ENCODE measurements around the gene TRABD2B.

The TRABD2B gene

DNA sequence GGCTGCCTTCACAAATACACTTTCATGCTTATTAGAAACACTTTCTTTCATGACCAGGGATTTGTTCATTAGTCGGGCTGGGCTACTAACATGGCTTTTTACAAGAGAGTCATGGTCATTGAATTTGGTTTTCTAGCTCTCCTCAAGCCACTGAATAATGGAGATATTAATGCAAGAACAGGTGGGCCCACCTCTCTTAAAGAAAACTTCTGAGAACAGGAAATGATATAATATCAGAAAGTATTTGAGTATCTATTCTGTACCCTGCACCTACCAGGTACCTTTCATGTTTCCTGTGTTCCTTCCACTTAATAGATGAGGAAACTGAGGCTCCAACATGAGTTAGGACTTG, 90.0 kb downstream of the TRABD2B start:
- no peak for DNase-seq (ENCODE audit: low read depth)

DNA sequence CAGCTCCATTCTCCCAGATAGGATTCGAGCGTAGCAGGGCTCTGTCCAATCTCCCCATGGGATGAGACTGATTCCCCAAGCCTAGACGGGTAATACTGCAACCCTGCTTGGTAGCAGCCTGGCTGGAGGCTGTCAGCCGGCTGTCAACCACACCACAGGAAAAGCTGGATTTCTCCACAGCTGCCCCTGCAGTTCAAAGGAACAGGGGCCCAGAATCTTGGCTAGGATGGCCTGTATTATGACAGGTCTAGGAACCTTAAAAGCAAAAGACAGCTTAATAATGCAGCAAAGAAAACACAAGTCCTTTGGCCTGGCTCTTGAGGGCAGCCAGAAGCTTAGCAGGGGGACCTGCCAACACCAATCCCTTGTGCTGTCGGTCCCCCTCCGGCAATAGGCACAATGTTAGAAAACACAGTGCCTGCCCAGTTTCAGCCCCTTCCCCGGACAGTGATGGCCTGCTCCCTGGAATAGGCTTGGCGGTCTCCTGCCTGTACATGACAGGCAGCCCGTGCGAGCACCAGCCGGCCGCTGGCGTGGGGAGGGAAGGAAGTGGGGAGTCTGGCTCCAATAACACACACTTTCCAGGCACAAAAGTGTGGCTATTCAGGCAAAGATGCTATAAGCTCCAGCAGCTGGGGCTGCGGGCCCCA, 90.5 kb downstream of the TRABD2B start:
- no peak for DNase-seq (ENCODE audit: low read depth)

DNA sequence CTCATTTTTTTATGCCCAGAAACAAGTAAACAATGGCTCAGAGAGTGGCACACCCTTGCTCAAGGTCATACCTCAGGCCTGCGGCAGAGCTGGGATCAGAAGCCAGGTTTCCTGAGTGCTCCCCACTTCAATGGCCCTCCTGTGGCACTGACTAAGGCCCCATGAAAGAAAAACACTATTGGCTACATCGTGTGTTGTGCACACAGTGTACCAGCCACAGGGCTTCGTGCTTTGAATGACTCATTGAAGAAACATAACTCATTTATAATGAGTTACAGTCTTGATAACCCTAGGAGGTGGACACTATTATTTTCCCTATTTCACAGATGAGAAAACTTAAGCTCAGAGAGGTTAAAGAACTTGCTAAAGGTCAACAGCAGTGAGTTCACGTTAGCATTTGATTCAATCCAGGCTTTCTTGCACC, 91.2 kb downstream of the TRABD2B start:
- DNase-seq (ENCODE audit: low read depth), result no peak

DNA sequence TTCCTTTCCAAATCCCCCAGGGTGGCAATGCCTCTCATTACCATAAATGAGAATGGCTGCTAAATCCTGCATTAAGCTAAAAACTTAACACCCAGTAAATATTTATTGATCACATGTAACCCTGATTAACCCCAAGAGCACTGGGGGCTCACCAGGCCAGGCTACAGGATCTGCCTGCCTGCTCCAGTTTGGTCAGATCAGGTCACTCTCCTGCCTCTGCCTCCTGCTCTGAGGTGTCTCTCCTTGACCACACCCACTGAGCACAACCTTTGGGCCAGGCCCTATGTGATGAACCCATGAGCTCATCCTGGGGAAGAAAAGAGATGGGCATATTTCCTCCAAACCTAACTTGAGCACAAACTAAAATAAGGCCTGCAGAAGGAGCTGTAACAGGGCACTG, 93.5 kb downstream of the TRABD2B start:
- DNase-seq (ENCODE audit: low read depth), result no peak

DNA sequence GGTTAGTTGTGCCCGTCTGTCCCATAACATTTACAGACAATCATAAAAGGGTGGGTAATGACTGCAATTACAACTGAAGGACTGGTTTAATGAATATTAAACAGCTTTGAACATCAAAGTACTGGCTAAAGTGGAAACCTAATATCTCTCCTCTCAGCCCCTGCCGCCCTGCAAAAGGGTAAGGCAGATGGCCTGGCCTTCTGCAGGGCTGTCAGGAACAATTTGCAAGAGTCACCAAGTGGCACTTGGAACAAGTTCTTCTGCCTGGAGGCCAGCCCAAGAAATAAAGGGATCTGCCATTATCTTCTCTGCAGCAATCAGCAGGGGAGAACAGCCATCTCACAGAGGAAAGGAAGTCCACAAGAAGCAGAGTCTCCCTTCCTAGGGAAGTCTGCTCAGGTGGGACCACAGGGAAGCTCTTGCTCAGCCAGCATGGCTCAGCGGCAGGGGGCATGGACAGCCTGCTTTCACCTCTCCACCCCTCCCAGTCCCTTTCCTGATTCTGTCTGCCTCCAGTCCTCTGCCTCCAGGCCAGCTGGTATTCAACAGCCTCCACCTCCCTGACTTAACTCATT, 96.1 kb downstream of the TRABD2B start:
- no peak for DNase-seq (ENCODE audit: low read depth)

DNA sequence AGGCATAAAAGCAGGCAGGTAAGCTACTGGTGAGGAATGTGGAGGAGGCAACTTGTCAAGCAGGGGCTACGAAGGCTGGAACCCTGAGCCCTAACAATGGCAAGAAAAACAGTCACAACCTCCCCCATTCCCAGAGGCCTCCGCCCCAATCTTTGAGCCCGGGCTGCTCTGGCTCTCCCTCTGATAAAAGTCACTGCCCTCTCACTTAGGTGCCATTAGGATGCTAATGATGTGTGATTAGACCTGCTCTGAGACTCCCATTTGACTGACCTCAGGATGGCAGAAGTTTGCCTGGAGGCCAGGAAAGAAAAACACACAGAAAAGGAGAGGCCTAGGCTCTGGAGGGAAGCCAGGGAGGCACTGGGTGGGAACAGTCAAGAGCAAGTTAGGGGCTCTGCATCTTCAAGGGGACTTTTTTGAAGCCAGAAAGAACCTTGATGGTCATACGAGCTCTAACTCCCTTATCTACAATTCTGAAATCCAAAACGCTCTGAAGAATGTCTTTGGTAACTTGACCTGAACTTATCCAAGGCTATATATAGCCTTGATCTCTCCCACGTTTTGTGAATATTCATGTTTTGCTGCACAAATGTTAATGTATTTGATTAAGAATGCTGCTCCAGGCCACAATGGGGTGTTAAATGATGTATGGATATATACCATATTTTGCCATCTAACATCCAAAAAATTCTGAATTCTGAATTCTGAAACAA, 98.9 kb downstream of the TRABD2B start:
- DNase-seq (ENCODE audit: low read depth), result no peak

DNA sequence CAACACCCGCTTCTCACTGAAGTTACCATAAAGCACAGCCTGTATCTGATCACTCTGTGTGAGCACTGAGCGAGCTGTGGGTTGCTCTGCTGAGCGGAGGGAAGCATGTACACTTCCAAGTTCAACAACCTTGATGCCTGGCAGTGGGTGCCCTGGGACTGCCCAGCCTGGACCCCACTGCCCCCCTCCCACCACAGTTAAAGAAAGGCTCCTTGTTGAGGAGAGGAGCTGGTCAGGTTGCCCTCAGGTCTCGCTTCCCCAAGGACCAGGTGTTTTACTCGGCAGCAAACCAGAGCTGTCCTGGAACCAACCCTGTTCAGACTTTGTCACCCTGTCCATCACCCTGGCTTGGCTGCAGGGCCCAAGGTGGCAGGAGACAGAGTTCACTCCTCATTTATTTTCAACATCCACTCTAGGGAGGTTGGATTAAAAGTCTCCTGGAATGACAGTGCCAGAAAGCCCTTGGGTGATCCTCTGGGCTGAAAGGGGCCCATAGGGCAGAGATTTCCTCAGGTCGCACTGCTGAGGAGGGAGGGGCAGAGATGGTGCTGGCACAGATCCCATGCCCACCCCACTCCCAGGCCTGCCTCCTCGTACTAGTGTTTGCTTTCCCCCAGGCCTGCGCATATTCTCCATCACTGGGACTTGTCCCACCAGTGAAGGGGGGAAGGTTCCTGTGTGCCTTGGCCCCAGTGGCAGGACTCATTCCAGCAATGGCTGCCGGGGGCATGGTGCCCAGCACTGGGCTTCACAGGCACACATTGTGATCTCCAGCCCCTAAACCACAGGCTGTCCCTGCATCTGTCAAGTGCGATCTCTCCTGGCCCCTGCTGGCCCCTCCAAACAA, 101.7 kb downstream of the TRABD2B start:
- no peak for DNase-seq (ENCODE audit: low read depth)

DNA sequence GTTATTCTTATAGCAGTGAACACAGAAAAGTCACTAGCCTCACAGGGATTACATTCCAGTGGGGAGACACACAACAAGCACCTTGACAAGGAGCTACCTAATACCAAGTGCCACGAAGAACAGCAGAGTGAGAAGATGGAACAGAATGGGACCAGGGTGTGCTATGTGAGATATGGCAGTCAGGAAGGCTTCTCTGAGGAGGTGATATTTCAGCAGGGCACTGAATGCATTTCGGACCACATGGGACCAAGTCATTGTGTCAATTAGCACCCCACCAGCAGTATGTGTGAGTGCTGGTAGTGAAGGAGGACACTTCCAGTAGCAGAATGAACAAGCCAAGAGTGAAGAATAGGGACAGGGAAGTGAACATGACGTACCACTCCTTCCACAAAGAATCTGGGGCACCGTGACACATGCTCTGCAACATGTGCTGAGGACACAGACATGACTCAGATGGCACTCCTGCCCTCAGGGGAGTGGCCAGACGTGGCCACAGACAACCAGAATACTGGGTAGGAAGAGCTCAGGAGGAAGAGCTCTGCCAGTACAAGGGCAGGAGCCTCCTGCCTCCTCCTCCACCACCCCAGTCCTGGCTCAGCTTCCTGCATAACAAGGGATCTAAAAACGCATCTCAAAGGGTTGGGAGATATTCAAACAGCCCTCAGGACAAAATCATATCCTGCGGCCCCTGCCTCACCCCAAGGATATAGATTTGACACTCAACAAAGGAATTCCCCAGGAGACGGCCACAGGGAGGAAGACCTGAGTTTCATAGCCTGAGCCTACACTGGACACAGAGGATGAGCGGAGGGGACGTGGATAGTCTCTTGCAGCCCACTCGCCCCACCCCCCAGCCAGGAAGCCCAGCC, 102.5 kb downstream of the TRABD2B start:
- DNase-seq (ENCODE audit: low read depth), result no peak

DNA sequence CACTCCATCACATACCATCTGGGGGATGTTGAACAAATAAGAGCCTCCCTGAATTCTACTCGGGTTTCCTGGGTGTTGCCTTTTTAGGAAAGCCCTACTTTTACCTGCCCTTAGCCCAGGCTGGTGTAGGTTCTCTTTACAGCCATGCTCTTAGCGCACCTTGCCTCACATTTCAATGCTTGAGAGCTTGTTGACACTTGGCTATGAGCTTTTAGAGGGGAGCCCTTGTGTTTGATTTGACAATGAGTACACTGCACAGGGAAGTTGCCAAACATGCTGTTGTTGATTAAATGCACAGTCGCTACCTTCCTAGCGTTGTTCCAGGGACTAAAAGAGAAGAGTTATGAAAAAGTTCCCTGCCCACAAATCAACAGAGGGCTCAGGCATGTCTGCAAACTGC, 103.8 kb downstream of the TRABD2B start:
- DNase-seq (ENCODE audit: low read depth), result no peak

DNA sequence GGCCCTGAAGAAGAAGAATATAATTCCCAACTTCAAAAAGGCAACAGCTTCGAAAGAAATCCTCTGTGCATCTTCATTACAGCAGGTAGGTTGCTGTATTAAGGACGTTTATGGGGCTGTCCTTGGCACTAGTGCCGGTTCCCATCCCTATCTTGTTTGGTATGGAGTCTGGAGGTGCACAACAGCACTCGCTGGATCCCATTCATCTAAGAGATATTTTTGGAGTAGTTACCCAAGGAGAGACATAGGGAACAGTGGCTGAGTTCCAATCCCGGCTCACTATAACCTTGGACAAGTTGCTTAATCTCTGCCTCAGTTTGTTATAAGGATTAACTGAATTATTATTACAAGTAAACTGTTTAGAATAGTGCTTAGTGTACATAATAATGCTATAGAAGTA, 106.4 kb downstream of the TRABD2B start:
- DNase-seq (ENCODE audit: low read depth), result no peak

DNA sequence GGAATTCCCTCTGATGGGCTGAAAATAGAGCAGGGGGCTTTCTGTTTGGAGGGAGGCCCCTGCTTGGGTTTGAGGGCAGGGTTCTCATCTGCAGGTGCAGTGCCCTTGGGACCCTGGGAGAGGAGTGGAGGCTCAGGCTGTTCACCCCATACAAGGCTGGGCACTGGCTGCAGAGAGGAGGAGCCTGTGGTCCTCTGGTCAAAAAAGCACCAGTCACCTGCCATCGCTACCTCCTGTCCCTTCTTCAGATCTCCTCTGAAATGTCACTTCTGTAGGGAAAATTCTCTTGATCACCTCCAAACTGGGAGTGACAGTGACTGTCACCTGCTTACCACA, 108.9 kb downstream of the TRABD2B start:
- DNase-seq (ENCODE audit: low read depth), result no peak

DNA sequence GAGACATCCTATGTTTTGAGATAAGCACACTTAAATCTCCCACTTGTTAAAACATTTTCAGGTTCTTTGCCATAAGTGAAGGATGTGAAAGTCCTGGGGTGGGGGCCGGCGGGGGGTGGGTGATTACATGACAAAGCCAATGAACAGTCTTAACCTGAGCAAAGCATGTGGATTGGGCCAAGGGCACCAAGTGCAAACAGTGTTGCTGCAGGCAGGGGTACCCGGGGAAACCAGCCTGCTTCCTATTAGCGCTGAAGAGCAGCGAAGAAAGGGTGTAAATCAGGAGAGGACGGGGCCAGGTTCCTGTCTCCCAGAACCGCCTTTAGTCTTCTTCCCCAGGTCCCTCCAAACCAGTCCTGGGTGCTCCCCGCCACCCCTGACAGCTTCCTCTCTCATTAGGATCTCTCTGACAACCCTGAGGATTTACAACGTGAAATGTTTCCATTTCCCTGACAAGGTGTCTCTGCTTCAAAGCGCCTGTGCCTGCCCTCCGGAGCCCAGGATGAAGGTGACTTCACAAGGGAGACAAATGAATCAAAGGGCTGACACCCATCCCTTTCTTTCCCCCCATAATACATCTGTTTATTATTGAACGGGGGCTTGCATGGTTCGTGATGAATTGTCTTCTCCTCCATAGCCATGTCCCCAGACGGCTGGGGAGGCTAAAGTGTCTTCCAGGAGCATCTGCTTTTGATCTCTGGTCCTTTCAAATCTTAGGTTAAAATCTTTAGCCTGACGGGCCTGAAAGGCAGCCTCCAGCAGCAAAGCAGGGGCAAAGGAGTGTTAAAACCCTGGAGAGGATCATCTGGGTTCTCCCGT, 109.5 kb downstream of the TRABD2B start:
- DNase-seq (ENCODE audit: low read depth), result no peak

DNA sequence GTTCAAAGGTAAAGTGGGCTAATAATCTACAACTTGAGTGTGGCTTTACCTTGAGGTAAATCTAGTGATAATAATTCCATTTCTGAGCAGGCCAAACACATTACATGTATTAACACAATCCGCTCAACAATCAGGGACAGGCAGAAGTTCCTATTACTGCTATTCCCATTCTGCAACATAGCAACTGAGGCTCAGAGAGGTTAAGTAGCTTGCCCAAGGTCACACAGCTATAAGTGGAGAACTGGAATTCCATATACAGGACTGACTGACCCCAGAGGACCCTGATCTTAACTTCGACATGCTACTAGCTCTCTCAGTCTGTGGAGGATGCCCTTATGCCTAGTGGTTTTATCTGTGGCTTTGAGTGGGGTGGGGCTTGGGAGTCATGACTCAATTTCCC, 110.1 kb downstream of the TRABD2B start:
- DNase-seq (ENCODE audit: low read depth), result no peak

DNA sequence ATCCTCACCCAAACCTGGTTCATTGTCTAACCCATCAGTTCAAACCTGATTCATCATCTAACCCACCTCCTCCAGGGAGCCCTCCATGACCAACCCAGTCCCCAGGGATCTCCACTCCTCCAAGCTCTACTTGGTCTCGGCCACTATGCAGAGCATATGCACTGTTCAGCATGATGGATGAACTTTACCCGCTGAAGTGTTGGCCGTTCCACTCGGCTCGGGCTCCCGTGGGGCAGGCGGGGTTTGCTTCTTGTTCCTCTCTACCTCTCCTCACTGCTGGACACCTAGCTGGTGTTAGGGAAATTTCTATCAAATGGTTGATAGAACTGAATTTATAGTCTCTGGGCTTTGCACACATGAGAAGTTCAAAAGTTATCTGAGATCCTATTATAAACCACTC, 111.0 kb downstream of the TRABD2B start:
- no peak for DNase-seq (ENCODE audit: low read depth)

DNA sequence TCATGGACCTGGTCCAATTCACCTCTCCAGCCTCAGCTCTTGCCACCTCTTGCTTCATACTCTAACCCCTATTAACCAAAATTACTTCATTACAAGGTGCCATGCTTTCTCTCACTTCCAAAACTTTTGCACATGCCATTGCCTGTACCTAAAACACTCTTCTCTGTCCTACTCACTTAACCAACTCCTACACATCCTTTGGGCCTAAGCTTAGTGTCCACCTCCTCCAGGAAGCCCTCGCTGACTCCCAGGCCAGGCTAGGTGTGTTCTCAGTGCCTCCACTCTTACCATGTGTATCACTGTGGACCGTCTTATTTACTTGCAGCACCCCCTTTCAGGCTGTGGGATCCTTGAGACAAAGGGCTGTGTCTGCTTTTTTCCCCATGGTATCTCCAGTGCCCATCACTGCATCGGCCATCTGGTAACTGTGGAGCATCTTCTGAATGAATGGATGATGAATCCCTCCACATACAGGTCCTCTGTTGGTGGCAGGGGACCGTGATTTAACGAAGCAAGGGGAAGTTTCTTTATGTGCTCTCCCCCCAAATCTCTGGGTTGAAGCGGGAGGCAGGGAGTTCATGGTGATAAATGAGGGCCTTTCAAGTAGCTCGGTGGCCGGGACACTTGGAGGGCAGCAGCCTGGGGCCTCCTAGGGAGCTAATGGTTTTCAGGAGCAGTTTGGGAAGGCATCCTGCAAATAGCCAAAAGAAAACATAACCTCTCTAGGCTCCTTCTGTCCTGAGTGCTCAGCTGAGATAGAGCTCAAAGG, 111.9 kb downstream of the TRABD2B start:
- no peak for DNase-seq (ENCODE audit: low read depth)

DNA sequence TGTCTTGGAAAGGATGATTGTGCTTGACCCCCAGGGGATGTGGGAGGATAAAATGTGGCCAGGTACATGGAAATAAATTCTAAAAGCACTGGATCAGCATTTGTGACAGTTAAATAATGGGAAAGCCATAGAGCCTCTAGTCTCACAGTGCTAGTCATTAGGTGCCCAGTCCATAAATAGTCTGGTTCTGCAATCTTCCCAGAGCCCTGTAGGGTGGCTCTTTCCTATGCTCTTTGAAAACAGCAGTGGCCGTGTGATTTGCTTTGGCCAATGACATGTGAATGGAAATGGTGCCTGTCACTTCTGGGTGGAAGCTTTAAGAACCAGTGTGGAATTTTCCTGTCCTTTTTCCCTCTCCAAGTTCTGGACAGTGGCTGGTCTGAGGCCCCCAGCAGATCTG, 113.2 kb downstream of the TRABD2B start:
- no peak for DNase-seq (ENCODE audit: low read depth)

DNA sequence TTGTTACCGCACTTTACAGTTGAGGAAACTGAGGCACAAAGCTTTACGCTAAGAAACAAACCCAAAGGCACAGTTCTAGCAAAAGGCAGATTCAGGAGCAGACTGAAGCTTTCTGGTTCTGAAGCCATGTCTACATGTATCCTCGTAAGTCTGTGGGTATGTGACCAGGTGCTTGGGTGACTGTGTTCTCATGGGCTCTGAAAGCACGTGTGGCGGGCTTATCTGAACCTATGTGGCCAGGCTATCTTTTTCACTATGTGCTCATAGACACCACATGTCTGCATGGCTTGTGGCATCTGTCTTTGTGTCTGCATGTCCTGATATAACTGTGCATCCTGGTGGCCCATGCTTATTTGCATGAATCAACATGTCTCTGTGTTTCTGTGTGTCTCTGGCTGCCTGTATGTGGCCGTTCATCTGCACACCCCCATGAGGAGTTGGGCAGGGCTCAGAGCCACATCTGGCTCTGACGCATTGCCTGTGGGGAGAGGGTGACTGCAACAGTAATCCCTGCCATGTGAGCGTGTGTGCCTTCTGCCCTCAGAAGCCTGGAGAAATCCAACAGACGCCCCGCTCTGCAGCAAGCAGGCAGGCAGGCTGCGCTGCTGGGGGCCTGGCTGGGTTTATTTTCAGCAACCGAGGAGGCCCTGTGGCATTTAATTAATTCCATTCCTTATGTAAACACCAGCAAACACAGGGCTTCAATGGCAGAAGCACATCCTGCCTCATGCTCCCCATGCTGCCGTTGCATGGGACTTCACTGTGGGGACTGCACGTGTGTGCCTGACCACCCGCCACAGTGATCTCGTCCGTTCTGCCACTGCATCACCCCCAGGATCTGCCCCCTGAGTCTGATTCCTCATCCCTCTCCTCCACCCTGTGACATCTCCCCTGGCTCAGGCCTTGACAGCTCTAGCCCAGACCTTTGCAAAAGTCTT, 115.4 kb downstream of the TRABD2B start:
- DNase-seq (ENCODE audit: low read depth), result no peak

DNA sequence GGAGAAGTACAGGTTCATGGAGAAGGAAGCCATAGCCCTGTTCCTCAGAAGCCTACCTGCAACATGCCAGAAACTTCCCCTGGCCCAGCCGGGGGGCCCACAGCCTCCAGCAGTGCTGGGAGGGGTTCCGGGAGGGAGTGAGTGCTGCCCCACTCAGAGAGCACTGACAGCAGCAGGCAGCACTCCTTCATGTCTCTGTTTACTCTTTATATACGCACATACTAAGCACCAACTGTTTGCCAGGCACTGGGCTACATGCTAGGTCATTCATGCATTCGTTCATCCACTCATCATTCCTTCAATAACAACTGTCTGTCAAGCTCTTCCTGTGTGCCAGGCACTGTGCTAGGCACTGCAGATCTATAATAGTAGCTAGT, 120.6 kb downstream of the TRABD2B start:
- no peak for DNase-seq (ENCODE audit: low read depth)

All from activated T-helper 9 cell treated with anti-CD3 and anti-CD28 coated beads, Interleukin-2, amount 50 U/mL, for 16 hours (primary cell).